ENCODE data around the gene PRPSAP1. TPM values are rescaled to one million over a fixed set of nuclear protein-coding genes. Genes with fewer than 3 reads are reported as not detected.

PRPSAP1 gene
- polyA plus RNA-seq, 3 donors: 45.8 to 58.2 (median 51.2) TPM

GRCh38 chr17:76296889-76297288 is 56.8 kb downstream of the PRPSAP1 start:
- peaks cover 3 to 6% of the 10 kb centered on the region in 2 donors for H3K36me3 Mint-ChIP-seq

GRCh38 chr17:76296186-76296585 is 57.5 kb downstream of the PRPSAP1 start:
- no peak overlapping the region for H2AFZ ChIP-seq (ENCODE audit: insufficient read depth, low read depth, low read length, poor library complexity, severe bottlenecking)
- no peaks in the 10 kb centered on the region for H3K27me3 ChIP-seq (ENCODE audit: control insufficient read depth in 2 of 2, insufficient read depth in 2 of 2, low read length in 2 of 2)
- 83% methylated on average over 1 of the region's 4 CpGs for WGBS (ENCODE audit: insufficient coverage)
- H3K36me3 Mint-ChIP-seq: peaks cover 3 to 9% of the 10 kb centered on the region in 2 donors
- H3K4me3 Mint-ChIP-seq: no peak overlapping the region
- no peak for TF ChIP-seq CTCF (IDR thresholded peaks at IDR 0.05)
- no peaks in the 10 kb centered on the region for H3K4me1 ChIP-seq (ENCODE audit: control insufficient read depth in 1 of 2, insufficient read depth in 2 of 2, low read length in 2 of 2)
- no peak overlapping the region for H3K27ac ChIP-seq (ENCODE audit: low read depth in 1 of 2, low read length in 2 of 2)
- no peak overlapping the region for H3K4me2 ChIP-seq (replicated peaks; ENCODE audit: extremely low read depth, low read length, poor library complexity, severe bottlenecking)
- no peaks in the 10 kb centered on the region for H3K79me2 ChIP-seq (ENCODE audit: insufficient read depth, low read length)
- no peaks in the 10 kb centered on the region for H3K36me3 ChIP-seq (replicated peaks in 1 of 2; ENCODE audit: control insufficient read depth in 1 of 2, insufficient read depth in 2 of 2, low read length in 2 of 2)
- H3K9ac ChIP-seq (ENCODE audit: insufficient read depth, low read length, poor library complexity, severe bottlenecking): no peak overlapping the region
- intact Hi-C loops (cut with micrococcal nuclease): loop anchor here in 1 of 2 donors (5.0 kb wide), 2 partner anchors 174 to 284 kb away; no protein-coding TSS in a partner anchor
- no peaks in the 10 kb centered on the region for H4K20me1 ChIP-seq (ENCODE audit: insufficient read depth, low read length)
- H3K4me3 ChIP-seq (replicated peaks in 1 of 3; ENCODE audit: low read depth in 2 of 3, low read length in 3 of 3): no peak overlapping the region
- peaks cover 1% of the 10 kb centered on the region for H3K4me1 Mint-ChIP-seq
- H3K27me3 Mint-ChIP-seq (ENCODE audit: low read depth in 3 of 3): peaks cover 0 to 5% (median 2%) of the 10 kb centered on the region in 3 donors
- no peak overlapping the region for H3K27ac Mint-ChIP-seq
- no peaks in the 10 kb centered on the region for H3K9me3 Mint-ChIP-seq
- H3K9me3 ChIP-seq (replicated peaks in 1 of 2; ENCODE audit: control insufficient read depth in 1 of 2, insufficient read depth in 1 of 2, low read length in 2 of 2): no peaks in the 10 kb centered on the region
- DNase-seq: no peak

More at GRCh38 chr17:76296889-76297288, 56.8 kb downstream of the PRPSAP1 start:
- no peaks in the 10 kb centered on the region for H3K9me3 Mint-ChIP-seq
- Histone ChIP-seq H3K4me1 (ENCODE audit: control insufficient read depth in 1 of 2, insufficient read depth in 2 of 2, low read length in 2 of 2) (no peaks in the 10 kb centered on the region), H2AFZ (ENCODE audit: insufficient read depth, low read depth, low read length, poor library complexity, severe bottlenecking) (no peak overlapping the region), H3K27me3 (ENCODE audit: control insufficient read depth in 2 of 2, insufficient read depth in 2 of 2, low read length in 2 of 2) (no peaks in the 10 kb centered on the region), H4K20me1 (ENCODE audit: insufficient read depth, low read length) (no peaks in the 10 kb centered on the region), H3K27ac (ENCODE audit: low read depth in 1 of 2, low read length in 2 of 2) (no peak overlapping the region), H3K36me3 (replicated peaks in 1 of 2; ENCODE audit: control insufficient read depth in 1 of 2, insufficient read depth in 2 of 2, low read length in 2 of 2) (no peaks in the 10 kb centered on the region), H3K9me3 (replicated peaks in 1 of 2; ENCODE audit: control insufficient read depth in 1 of 2, insufficient read depth in 1 of 2, low read length in 2 of 2) (no peaks in the 10 kb centered on the region), H3K9ac (ENCODE audit: insufficient read depth, low read length, poor library complexity, severe bottlenecking) (no peak overlapping the region), H3K79me2 (ENCODE audit: insufficient read depth, low read length) (no peaks in the 10 kb centered on the region), H3K4me3 (replicated peaks in 1 of 3; ENCODE audit: low read depth in 2 of 3, low read length in 3 of 3) (no peak overlapping the region), H3K4me2 (replicated peaks; ENCODE audit: extremely low read depth, low read length, poor library complexity, severe bottlenecking) (no peak overlapping the region)
- TF ChIP-seq CTCF (IDR thresholded peaks at IDR 0.05): no peak
- no peak for DNase-seq
- WGBS (ENCODE audit: insufficient coverage): 100% methylated on average over 3 of the region's 5 CpGs
- no peak overlapping the region for H3K4me3 Mint-ChIP-seq
- H3K4me1 Mint-ChIP-seq: peaks cover 1% of the 10 kb centered on the region
- no peak overlapping the region for H3K27ac Mint-ChIP-seq
- intact Hi-C loops (cut with micrococcal nuclease): loop anchor here in 1 of 2 donors (5.0 kb wide), 2 partner anchors 175 to 285 kb away; no protein-coding TSS in a partner anchor
- peaks cover 0 to 5% (median 2%) of the 10 kb centered on the region in 3 donors for H3K27me3 Mint-ChIP-seq (ENCODE audit: low read depth in 3 of 3)
